ENCODE measurements around the gene GSPT1.

GRCh38 chr16:11907160-11907970 lies 8.4 kb downstream of the GSPT1 start:
- TF ChIP-seq, protein P1, sequence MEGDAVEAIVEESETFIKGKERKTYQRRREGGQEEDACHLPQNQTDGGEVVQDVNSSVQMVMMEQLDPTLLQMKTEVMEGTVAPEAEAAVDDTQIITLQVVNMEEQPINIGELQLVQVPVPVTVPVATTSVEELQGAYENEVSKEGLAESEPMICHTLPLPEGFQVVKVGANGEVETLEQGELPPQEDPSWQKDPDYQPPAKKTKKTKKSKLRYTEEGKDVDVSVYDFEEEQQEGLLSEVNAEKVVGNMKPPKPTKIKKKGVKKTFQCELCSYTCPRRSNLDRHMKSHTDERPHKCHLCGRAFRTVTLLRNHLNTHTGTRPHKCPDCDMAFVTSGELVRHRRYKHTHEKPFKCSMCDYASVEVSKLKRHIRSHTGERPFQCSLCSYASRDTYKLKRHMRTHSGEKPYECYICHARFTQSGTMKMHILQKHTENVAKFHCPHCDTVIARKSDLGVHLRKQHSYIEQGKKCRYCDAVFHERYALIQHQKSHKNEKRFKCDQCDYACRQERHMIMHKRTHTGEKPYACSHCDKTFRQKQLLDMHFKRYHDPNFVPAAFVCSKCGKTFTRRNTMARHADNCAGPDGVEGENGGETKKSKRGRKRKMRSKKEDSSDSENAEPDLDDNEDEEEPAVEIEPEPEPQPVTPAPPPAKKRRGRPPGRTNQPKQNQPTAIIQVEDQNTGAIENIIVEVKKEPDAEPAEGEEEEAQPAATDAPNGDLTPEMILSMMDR (IDR thresholded peaks at IDR 0.05): no peak
- TF ChIP-seq POLR2A (IDR thresholded peaks at IDR 0.05): no peak

All from sigmoid colon (tissue), 3 donors.